ENCODE data around the gene SH3BP4.

DNA sequence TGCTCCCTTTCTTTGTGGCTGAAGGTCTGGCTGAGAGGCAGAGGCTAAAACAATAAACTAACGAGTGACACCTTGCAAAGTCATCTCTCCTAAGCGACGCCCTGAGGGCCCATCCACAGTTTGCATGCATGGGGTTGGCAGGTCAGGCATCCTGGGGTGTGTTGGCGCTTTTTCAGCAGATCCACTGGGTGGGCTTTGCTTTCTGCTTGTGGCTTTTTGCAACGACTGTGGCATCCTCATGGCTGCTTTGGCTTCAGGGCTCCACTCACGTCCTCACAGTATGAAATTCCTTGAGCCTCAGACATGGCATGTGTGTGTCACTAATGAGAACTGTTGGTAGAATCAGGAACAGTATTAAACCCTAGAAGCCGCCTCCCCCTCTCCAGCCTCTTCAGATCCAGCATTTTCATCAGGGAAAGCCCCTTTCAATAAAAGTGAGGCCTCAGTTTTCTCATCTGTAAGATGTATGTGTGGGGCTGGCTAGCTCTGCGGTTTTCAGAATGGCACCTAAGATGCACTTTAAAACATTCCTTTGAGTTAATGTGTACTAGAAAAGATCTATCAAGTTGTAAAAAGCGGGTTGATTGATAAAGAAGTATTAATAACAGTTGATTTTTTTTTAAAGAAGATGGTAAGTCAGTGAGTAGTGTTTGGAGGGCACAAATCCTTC is 72.5 kb downstream of the SH3BP4 start:
- TF ChIP-seq POLR2A (IDR thresholded peaks at IDR 0.05; ENCODE audit: control extremely low read depth in 1 of 2, low read depth in 2 of 2, low read length in 2 of 2) (no peak), ZNF274 (IDR thresholded peaks at IDR 0.05; ENCODE audit: borderline replicate concordance, extremely low read depth, low read length) (no peak), RBBP5 (IDR thresholded peaks at IDR 0.05; ENCODE audit: borderline replicate concordance, low read depth, low read length) (no peak), EZH2 (IDR thresholded peaks at IDR 0.05; ENCODE audit: low read depth, low read length, severe bottlenecking) (no peak), POLR2AphosphoS5 (IDR thresholded peaks at IDR 0.05; ENCODE audit: low read depth, low read length) (no peak)
- TF ChIP-seq, protein P1, sequence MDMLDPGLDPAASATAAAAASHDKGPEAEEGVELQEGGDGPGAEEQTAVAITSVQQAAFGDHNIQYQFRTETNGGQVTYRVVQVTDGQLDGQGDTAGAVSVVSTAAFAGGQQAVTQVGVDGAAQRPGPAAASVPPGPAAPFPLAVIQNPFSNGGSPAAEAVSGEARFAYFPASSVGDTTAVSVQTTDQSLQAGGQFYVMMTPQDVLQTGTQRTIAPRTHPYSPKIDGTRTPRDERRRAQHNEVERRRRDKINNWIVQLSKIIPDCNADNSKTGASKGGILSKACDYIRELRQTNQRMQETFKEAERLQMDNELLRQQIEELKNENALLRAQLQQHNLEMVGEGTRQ (IDR thresholded peaks at IDR 0.05; ENCODE audit: low read length) = no peak
- TF ChIP-seq, protein P2, sequence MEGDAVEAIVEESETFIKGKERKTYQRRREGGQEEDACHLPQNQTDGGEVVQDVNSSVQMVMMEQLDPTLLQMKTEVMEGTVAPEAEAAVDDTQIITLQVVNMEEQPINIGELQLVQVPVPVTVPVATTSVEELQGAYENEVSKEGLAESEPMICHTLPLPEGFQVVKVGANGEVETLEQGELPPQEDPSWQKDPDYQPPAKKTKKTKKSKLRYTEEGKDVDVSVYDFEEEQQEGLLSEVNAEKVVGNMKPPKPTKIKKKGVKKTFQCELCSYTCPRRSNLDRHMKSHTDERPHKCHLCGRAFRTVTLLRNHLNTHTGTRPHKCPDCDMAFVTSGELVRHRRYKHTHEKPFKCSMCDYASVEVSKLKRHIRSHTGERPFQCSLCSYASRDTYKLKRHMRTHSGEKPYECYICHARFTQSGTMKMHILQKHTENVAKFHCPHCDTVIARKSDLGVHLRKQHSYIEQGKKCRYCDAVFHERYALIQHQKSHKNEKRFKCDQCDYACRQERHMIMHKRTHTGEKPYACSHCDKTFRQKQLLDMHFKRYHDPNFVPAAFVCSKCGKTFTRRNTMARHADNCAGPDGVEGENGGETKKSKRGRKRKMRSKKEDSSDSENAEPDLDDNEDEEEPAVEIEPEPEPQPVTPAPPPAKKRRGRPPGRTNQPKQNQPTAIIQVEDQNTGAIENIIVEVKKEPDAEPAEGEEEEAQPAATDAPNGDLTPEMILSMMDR (IDR thresholded peaks at IDR 0.05; ENCODE audit: control extremely low read depth in 1 of 3, insufficient read depth in 1 of 3, low read depth in 1 of 3, low read length in 3 of 3) = no peak
